B cell (primary cell): ENCODE measurements around the gene TAF10. TPM values are rescaled to one million over a fixed set of nuclear protein-coding genes. Genes with fewer than 3 reads are reported as not detected.

Source experiments
- ATAC-seq: fragments of 200-7000 bp; cut with Tn5 transposase; one replicate; pipeline ENCODE4 v1.10.0; 2021; ENCODE audit warnings: low read depth, mild to moderate bottlenecking, moderate number of reproducible peaks, moderate library complexity
- CTCF ChIA-PET: fragments of 350-600 bp; sonication (Branson Sonifier 250); formaldehyde crosslinking; loops from one replicate; lab custom pipeline; 2021; ENCODE audit warnings: antibody characterized with exemption, inconsistent platforms; lab: Charles Lee
- POLR2A ChIA-PET: fragments of 350-600 bp; sonication (Branson Sonifier 250); formaldehyde crosslinking; loops from one replicate; lab custom pipeline; 2021; ENCODE audit warnings: antibody characterized with exemption; lab: Charles Lee
- DNase-seq: peaks from one replicate; pipeline ENCODE4 v3.0.0; 2013
- H2AFZ ChIP-seq: 2 replicates; pipeline ENCODE4 v1.6.1; 2012; ENCODE audit warnings: mild to moderate bottlenecking, low read depth, low read length; ENCODE audit not compliant: insufficient read depth, poor library complexity, severe bottlenecking
- H3K27ac ChIP-seq, 2 donors: 1 replicate in 1 of 2; 2 replicates in 1 of 2; pipeline ENCODE4 v1.5.1; 2012 to 2013; ENCODE audit warnings: low read length in 2 of 2, mild to moderate bottlenecking in 2 of 2, moderate library complexity in 1 of 2
- H3K27me3 ChIP-seq, 4 experiments: fragments of 200-600 bp in 1 of 4; sonication (generic) in 1 of 4; replicated peaks in 1 of 4; 1 replicate in 2 of 4; 2 replicates in 2 of 4; pipeline versions ENCODE4 v1.6.1 to v1.7.0; 2013 to 2016; ENCODE audit warnings: low read length in 3 of 4, mild to moderate bottlenecking in 2 of 4, mixed read lengths in 1 of 4, moderate library complexity in 1 of 4; ENCODE audit not compliant: insufficient read depth in 4 of 4, control insufficient read depth in 3 of 4; ENCODE audit errors: control extremely low read depth in 1 of 4
- H3K36me3 ChIP-seq, 2 experiments: replicated peaks in 1 of 2; 1 replicate in 1 of 2; 2 replicates in 1 of 2; pipeline versions ENCODE4 v1.6.1 to v1.7.1; 2013; ENCODE audit warnings: low read length in 1 of 2; ENCODE audit not compliant: insufficient read depth in 2 of 2, control insufficient read depth in 1 of 2; ENCODE audit errors: control extremely low read depth in 1 of 2, extremely low read depth in 1 of 2
- H3K4me1 ChIP-seq, 2 donors: fragments of 200-600 bp in 1 of 2; sonication (generic) in 1 of 2; 1 replicate in 1 of 2; 2 replicates in 1 of 2; pipeline versions ENCODE4 v1.5.1 to v1.6.1; 2013 to 2017; ENCODE audit warnings: low read length in 2 of 2; ENCODE audit not compliant: control insufficient read depth in 2 of 2, insufficient read depth in 2 of 2
- H3K4me2 ChIP-seq: replicated peaks from 2 replicates; pipeline ENCODE3; 2012; ENCODE audit warnings: mild to moderate bottlenecking, low read depth, low read length; ENCODE audit not compliant: poor library complexity, severe bottlenecking
- H3K4me3 ChIP-seq, 5 experiments: fragments of 200-600 bp in 1 of 5; sonication (generic) in 1 of 5; 1 replicate in 3 of 5; 2 replicates in 2 of 5; pipeline versions ENCODE4 v1.5.1 to v1.7.0; 2011 to 2016; ENCODE audit warnings: low read length in 4 of 5, mild to moderate bottlenecking in 4 of 5, low read depth in 2 of 5, control low read depth in 1 of 5, moderate library complexity in 1 of 5; ENCODE audit not compliant: insufficient read depth in 1 of 5; ENCODE audit errors: control extremely low read depth in 1 of 5, extremely low read depth in 1 of 5
- H3K79me2 ChIP-seq: fragments of 200-600 bp; sonication (generic); one replicate; pipeline ENCODE4 v1.6.0; 2016; ENCODE audit warnings: low read length; ENCODE audit not compliant: control insufficient read depth, insufficient read depth
- H3K9ac ChIP-seq: fragments of 200-600 bp; sonication (generic); 2 replicates; pipeline ENCODE4 v1.6.1; 2017; ENCODE audit warnings: mild to moderate bottlenecking, low read length, moderate library complexity
- H3K9me3 ChIP-seq, 3 donors: one replicate each; pipeline versions ENCODE4 v1.6.1 to v1.7.1; 2013; ENCODE audit warnings: low read length in 2 of 3; ENCODE audit not compliant: control insufficient read depth in 2 of 3, insufficient read depth in 1 of 3; ENCODE audit errors: control extremely low read depth in 1 of 3
- H4K20me1 ChIP-seq: 2 replicates; pipeline ENCODE4 v1.6.0; 2012; ENCODE audit warnings: mild to moderate bottlenecking, low read length; ENCODE audit not compliant: insufficient read depth, control insufficient read depth, poor library complexity, severe bottlenecking
- H3K27ac Mint-ChIP-seq: one replicate; pipeline ENCODE4 v1.8.0; 2021; ENCODE audit warnings: mixed read lengths
- H3K27me3 Mint-ChIP-seq: one replicate; pipeline ENCODE4 v1.8.0; 2021; ENCODE audit warnings: mixed read lengths
- H3K4me1 Mint-ChIP-seq: one replicate; pipeline ENCODE4 v1.8.0; 2021; ENCODE audit warnings: mixed read lengths
- H3K4me3 Mint-ChIP-seq: one replicate; pipeline ENCODE4 v1.8.0; 2021; ENCODE audit warnings: mixed read lengths
- H3K9me3 Mint-ChIP-seq: one replicate; pipeline ENCODE4 v1.8.0; 2022; ENCODE audit warnings: mixed read lengths; ENCODE audit not compliant: insufficient read depth
- EZH2 ChIP-seq: IDR thresholded peaks from 2 replicates; pipeline ENCODE4 v1.6.1; 2012; ENCODE audit warnings: borderline replicate concordance, low read depth, mild to moderate bottlenecking, moderate library complexity, low read length; ENCODE audit not compliant: insufficient read depth, poor library complexity, severe bottlenecking
- WGBS: methylation state at CpG from one replicate; pipeline ENCODE4 v1.1.5; 2013; ENCODE audit warnings: missing lambda C conversion rate; ENCODE audit not compliant: insufficient coverage; 5-methylcytosine and 5-hydroxymethylcytosine counted together
- intact Hi-C: fragments of 100-400 bp; cut with micrococcal nuclease; formaldehyde crosslinking; loops from one replicate; pipeline ENCODE4 v1.10.0; 2022
- polyA plus RNA-seq: library from polyadenylated mRNA; depleted of rRNA; stranded (reverse); fragments of >200 nt; gene quantifications from 2 replicates; pipeline ENCODE4 v1.2.3, GENCODE V29; 2012
- total RNA-seq, 2 donors: library from RNA; stranded (reverse); fragments of 120-200 nt in 1 of 2; gene quantifications; 1 replicate in 1 of 2; 2 replicates in 1 of 2; pipeline versions ENCODE4 v1.2.3 to v1.2.4, GENCODE V29; 2013 to 2022
- TF ChIP-seq, protein P1 (sequence below): fragments of 200-600 bp; IDR thresholded peaks from one replicate; pipeline ENCODE4 v1.8.0; 2022; ENCODE audit warnings: antibody characterized with exemption, mild to moderate bottlenecking

TAF10 gene
- total and polyA plus RNA-seq, 2 donors (not counting 1 experiment from before 2014, with no cell fraction given) = 114 to 156 TPM

GRCh38 chr11:6611963-6612212 is 128 bp downstream of the TAF10 start:
- POLR2A ChIA-PET = interaction anchor here (0.7 to 2.1 kb wide), 9 partner anchors 8 to 222 kb away, joined by 3 to 19 read pairs (median 7); partner anchors contain the start of genes ARFIP2, ILK, MRPL17 and SMPD1
- H3K4me1 ChIP-seq = peaks cover 24 to 33% of the 10 kb centered on the region in 2 donors
- peak overlapping the region; percentile 71 for H3K4me2 ChIP-seq
- H3K4me1 Mint-ChIP-seq = peaks cover 41% of the 10 kb centered on the region
- no peaks in the 10 kb centered on the region for H3K27me3 ChIP-seq
- H3K36me3 ChIP-seq = peaks cover 2 to 71% of the 10 kb centered on the region in 2 experiments
- WGBS = under 1% methylated on average over 36 of the region's 36 CpGs
- H3K27ac Mint-ChIP-seq = peak overlapping the region; percentile 96
- intact Hi-C loops = loop anchor here (1.0 kb wide), 3 partner anchors 9 to 131 kb away; partner anchors contain the start of genes ARFIP2, ILK, MRPL17 and RRP8
- no peaks in the 10 kb centered on the region for H4K20me1 ChIP-seq
- ATAC-seq (peak; percentile 8), DNase-seq (no peak)
- H3K27ac ChIP-seq = peak overlapping the region; percentile 99 to 100
- H3K4me3 ChIP-seq = peak overlapping the region; percentile 79 to 95 (median 82)
- CTCF ChIA-PET = interaction anchor here (0.6 to 4.7 kb wide), 10 partner anchors 8 to 99 kb away, joined by 3 to 33 read pairs (median 6); partner anchors contain the start of genes DCHS1 and MRPL17
- H2AFZ ChIP-seq = peak overlapping the region; percentile 71
- no peaks in the 10 kb centered on the region for H3K9me3 Mint-ChIP-seq
- H3K4me3 Mint-ChIP-seq = peak overlapping the region; percentile 95
- peaks cover 42% of the 10 kb centered on the region for H3K79me2 ChIP-seq
- peak overlapping the region; percentile 98 for H3K9ac ChIP-seq
- H3K27me3 Mint-ChIP-seq = no peaks in the 10 kb centered on the region
- TF ChIP-seq, protein P1, sequence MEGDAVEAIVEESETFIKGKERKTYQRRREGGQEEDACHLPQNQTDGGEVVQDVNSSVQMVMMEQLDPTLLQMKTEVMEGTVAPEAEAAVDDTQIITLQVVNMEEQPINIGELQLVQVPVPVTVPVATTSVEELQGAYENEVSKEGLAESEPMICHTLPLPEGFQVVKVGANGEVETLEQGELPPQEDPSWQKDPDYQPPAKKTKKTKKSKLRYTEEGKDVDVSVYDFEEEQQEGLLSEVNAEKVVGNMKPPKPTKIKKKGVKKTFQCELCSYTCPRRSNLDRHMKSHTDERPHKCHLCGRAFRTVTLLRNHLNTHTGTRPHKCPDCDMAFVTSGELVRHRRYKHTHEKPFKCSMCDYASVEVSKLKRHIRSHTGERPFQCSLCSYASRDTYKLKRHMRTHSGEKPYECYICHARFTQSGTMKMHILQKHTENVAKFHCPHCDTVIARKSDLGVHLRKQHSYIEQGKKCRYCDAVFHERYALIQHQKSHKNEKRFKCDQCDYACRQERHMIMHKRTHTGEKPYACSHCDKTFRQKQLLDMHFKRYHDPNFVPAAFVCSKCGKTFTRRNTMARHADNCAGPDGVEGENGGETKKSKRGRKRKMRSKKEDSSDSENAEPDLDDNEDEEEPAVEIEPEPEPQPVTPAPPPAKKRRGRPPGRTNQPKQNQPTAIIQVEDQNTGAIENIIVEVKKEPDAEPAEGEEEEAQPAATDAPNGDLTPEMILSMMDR = no peak
- no peak for TF ChIP-seq EZH2
- no peaks in the 10 kb centered on the region for H3K9me3 ChIP-seq
